ENCODE measurements around the gene RTP5. TPM values are rescaled to one million over a fixed set of nuclear protein-coding genes. Genes with fewer than 3 reads are reported as not detected.

The RTP5 gene
- total and polyA plus RNA-seq, 2 donors (not counting 3 experiments of a cell fraction or from before 2014, with no cell fraction given) = not detected

DNA sequence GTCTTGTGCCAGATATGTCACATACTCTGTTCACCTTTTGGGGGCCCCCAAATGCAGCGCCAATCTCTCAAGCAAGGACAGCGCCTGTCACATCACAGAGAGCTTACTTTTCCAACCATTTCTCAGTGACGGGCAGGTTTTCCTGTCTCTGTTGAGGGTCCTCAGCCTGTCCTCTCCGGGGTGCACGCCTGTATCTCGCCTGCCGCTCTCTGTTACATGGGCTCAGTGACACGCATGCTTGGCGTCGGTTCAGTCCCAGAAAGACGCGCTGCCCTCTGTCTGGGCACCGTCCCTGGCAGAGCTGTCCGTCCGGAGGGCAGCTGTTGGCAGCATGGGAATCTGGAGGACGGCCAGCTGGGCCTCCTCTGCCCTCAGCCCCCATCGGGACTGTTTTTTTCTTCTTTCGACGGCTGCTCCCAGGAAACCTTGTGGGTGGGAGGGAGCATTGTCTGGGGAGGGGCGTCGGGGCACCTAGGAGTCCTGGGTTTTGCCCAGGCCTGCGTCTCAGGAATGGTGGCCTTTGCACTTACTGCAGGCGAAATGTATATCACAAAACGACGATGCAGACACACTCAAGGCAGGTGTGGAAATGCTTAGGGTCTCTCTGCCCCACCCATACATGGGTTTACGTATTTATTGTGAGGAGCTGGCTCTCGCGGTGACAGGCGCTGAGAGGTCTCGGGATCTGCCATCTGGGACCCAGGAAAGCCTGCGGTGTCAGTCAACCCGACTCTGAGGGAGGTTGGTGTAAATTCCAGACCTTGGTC lies 30.9 kb downstream of the RTP5 start:
- Histone ChIP-seq H3K4me2 (ENCODE audit: insufficient read depth, low read length) (no peak overlapping the region), H3K79me2 (ENCODE audit: control insufficient read depth, insufficient read depth, low read length) (no peaks in the 10 kb centered on the region), H4K20me1 (replicated peaks; ENCODE audit: control insufficient read depth, extremely low read depth, insufficient read depth, low read length) (no peaks in the 10 kb centered on the region), H3K9ac (replicated peaks; ENCODE audit: extremely low read depth, insufficient read depth, low read length) (no peak overlapping the region), H3K27ac (ENCODE audit: insufficient read depth, low read depth, low read length) (no peak overlapping the region), H3K4me1 (ENCODE audit: control insufficient read depth, extremely low read depth, insufficient read depth, low read length) (peaks cover 2% of the 10 kb centered on the region), H3K36me3 (ENCODE audit: control insufficient read depth in 2 of 2, extremely low read depth in 1 of 2, insufficient read depth in 2 of 2, low read length in 2 of 2) (no peaks in the 10 kb centered on the region), H3K9me3 (replicated peaks; ENCODE audit: control insufficient read depth, insufficient read depth, low read length) (no peaks in the 10 kb centered on the region), H3K9me1 (replicated peaks; ENCODE audit: control insufficient read depth, extremely low read depth, insufficient read depth, low read length) (no peaks in the 10 kb centered on the region), H3K27me3 (ENCODE audit: control insufficient read depth in 2 of 2, insufficient read depth in 2 of 2, low read length in 2 of 2) (peaks cover 2% of the 10 kb centered on the region in 2 experiments), H2AFZ (ENCODE audit: low read depth, low read length) (no peak overlapping the region), H3K4me3 (replicated peaks in 1 of 3; ENCODE audit: insufficient read depth in 1 of 3, low read depth in 1 of 3, low read length in 3 of 3) (no peak overlapping the region)
- POLR2A ChIA-PET = no interaction called here
- dilution Hi-C loops (cut with MboI; ENCODE audit: extremely low pct_ligation_motif_present, low sequenced_read_pairs) = no loop called here
- FAIRE-seq (no peak), DNase-seq (ENCODE audit: low read depth, low spot score) (no peak)
- CTCF ChIA-PET = no interaction called here
- BruUV-seq (replicated peaks) = no TSS peak
- intact Hi-C loops (cut with micrococcal nuclease) = no loop called here
- TF ChIP-seq GATA2 (IDR thresholded peaks at IDR 0.05; ENCODE audit: insufficient read depth, insufficient read length, low read depth, low read length) = no peak
- TF ChIP-seq JUN (IDR thresholded peaks at IDR 0.05; ENCODE audit: borderline replicate concordance, insufficient read depth, insufficient read length, low read depth) = no peak
- TF ChIP-seq POLR2A (IDR thresholded peaks at IDR 0.05; ENCODE audit: low read depth, low read length) = no peak
- no peak for TF ChIP-seq POLR2AphosphoS5 (IDR thresholded peaks at IDR 0.05; ENCODE audit: insufficient read depth, low read depth, low read length)
- TF ChIP-seq FOS (IDR thresholded peaks at IDR 0.05; ENCODE audit: borderline replicate concordance, insufficient read depth, low read length) = no peak
- TF ChIP-seq, protein P1, sequence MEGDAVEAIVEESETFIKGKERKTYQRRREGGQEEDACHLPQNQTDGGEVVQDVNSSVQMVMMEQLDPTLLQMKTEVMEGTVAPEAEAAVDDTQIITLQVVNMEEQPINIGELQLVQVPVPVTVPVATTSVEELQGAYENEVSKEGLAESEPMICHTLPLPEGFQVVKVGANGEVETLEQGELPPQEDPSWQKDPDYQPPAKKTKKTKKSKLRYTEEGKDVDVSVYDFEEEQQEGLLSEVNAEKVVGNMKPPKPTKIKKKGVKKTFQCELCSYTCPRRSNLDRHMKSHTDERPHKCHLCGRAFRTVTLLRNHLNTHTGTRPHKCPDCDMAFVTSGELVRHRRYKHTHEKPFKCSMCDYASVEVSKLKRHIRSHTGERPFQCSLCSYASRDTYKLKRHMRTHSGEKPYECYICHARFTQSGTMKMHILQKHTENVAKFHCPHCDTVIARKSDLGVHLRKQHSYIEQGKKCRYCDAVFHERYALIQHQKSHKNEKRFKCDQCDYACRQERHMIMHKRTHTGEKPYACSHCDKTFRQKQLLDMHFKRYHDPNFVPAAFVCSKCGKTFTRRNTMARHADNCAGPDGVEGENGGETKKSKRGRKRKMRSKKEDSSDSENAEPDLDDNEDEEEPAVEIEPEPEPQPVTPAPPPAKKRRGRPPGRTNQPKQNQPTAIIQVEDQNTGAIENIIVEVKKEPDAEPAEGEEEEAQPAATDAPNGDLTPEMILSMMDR (IDR thresholded peaks at IDR 0.05; ENCODE audit: extremely low read depth in 1 of 2, insufficient read depth in 1 of 2, low read depth in 1 of 2, low read length in 2 of 2) = no peak
